Endothelial cell (in vitro differentiated cells): ENCODE measurements around the gene KRTAP4-4. TPM values are rescaled to one million over a fixed set of nuclear protein-coding genes. Genes with fewer than 3 reads are reported as not detected.
"Not testable (repeated sequence)": the region's sequence is repeated elsewhere in the genome, so short reads cannot be mapped to it uniquely, and the experiment has no call there.

Experiments used
- DNase-seq: peaks from one replicate; pipeline ENCODE4 v3.0.0; 2021; ENCODE audit warnings: low spot score
- H3K27ac Mint-ChIP-seq: one replicate; pipeline ENCODE4 v1.8.0; 2021; ENCODE audit warnings: mixed read lengths, inconsistent platforms; ENCODE audit not compliant: unreplicated experiment
- H3K27me3 Mint-ChIP-seq: one replicate; pipeline ENCODE4 v1.8.0; 2021; ENCODE audit warnings: mild to moderate bottlenecking, moderate library complexity, mixed read lengths, inconsistent platforms; ENCODE audit not compliant: unreplicated experiment
- H3K36me3 Mint-ChIP-seq: one replicate; pipeline ENCODE4 v1.8.0; 2021; ENCODE audit warnings: mild to moderate bottlenecking, low read depth, mixed read lengths, inconsistent platforms; ENCODE audit not compliant: unreplicated experiment
- H3K4me1 Mint-ChIP-seq: one replicate; pipeline ENCODE4 v1.8.0; 2021; ENCODE audit warnings: mild to moderate bottlenecking, mixed read lengths, inconsistent platforms; ENCODE audit not compliant: unreplicated experiment
- H3K4me3 Mint-ChIP-seq: one replicate; pipeline ENCODE4 v1.8.0; 2021; ENCODE audit warnings: mild to moderate bottlenecking, mixed read lengths, inconsistent platforms; ENCODE audit not compliant: unreplicated experiment
- H3K9me3 Mint-ChIP-seq: one replicate; pipeline ENCODE4 v1.8.0; 2021; ENCODE audit warnings: mixed read lengths, inconsistent platforms; ENCODE audit not compliant: unreplicated experiment
- CTCF ChIP-seq: fragments of 200-600 bp; sonication (generic); IDR thresholded peaks from one replicate; pipeline ENCODE4 v1.5.0; 2021; ENCODE audit warnings: antibody characterized with exemption; ENCODE audit not compliant: unreplicated experiment
- total RNA-seq: library from RNA; stranded (reverse); fragmentation: NEBNext Ultra II Directional; extraction: Animal tissue kit (Norgen Biotek cat#: 25700); gene quantifications from one replicate; pipeline ENCODE4 v1.2.1, GENCODE V29; 2021; ENCODE audit not compliant: unreplicated experiment

The KRTAP4-4 gene
- total RNA-seq, 1 donor from 2014 or later = not detected

DNA sequence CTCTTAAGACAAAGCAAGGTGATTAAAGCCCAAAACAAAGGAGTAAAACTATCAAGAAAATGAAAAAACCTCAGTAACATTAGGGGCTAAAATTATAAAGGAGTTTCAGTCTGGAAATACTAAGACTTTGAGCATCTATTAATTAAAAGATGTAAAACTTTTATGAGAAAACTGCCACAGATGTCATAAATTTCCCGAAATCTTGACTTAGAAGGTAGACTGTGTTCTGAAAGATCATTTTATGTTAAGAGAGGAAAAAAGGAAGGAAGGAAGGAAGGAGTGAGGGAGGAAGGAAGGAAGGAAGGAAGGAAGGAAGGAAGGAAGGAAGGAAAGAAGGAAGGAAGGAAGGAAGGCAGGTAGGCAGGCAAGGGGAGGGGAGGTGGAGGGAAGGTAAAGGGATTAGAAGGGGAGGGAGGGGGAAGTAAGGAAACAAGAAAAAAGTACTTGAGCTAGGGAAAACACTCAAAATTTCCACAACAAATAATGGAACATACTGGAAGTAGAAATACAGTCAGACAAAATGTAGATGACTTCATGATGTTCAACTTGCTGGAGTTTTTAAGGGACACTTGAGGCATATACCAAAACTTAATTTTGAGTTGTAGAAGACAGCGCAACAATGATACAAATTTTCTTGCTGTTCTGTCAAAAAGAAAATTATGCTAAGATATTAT lies 12.9 kb downstream of the KRTAP4-4 start:
- H3K27ac Mint-ChIP-seq = no peak overlapping the region
- TF ChIP-seq CTCF = no peak
- H3K4me1 Mint-ChIP-seq = peaks cover 7% of the 10 kb centered on the region
- H3K27me3 Mint-ChIP-seq = peaks cover 3% of the 10 kb centered on the region
- H3K4me3 Mint-ChIP-seq = no peak overlapping the region
- no peak for DNase-seq
- peaks cover 7% of the 10 kb centered on the region for H3K9me3 Mint-ChIP-seq
- H3K36me3 Mint-ChIP-seq = peaks cover 13% of the 10 kb centered on the region

- TF ChIP-seq CTCF = no peak
- DNase-seq = no peak
- H3K36me3 Mint-ChIP-seq = peaks cover 13% of the 10 kb centered on the region
- no peak overlapping the region for H3K4me3 Mint-ChIP-seq
- H3K27ac Mint-ChIP-seq = no peak overlapping the region
- peaks cover 3% of the 10 kb centered on the region for H3K27me3 Mint-ChIP-seq
- H3K4me1 Mint-ChIP-seq = peaks cover 7% of the 10 kb centered on the region
- peaks cover 11% of the 10 kb centered on the region for H3K9me3 Mint-ChIP-seq
These were observed 15.3 kb downstream of the KRTAP4-4 start for GRCh38 chr17:41145261-41145660.

GRCh38 chr17:41144846-41145245 lies 15.7 kb downstream of the KRTAP4-4 start:
- no peak for DNase-seq
- peaks cover 13% of the 10 kb centered on the region for H3K36me3 Mint-ChIP-seq
- no peak overlapping the region for H3K4me3 Mint-ChIP-seq
- no peak for TF ChIP-seq CTCF
- H3K27me3 Mint-ChIP-seq = peaks cover 3% of the 10 kb centered on the region
- H3K27ac Mint-ChIP-seq = no peak overlapping the region
- peaks cover 11% of the 10 kb centered on the region for H3K9me3 Mint-ChIP-seq
- peaks cover 7% of the 10 kb centered on the region for H3K4me1 Mint-ChIP-seq

DNA sequence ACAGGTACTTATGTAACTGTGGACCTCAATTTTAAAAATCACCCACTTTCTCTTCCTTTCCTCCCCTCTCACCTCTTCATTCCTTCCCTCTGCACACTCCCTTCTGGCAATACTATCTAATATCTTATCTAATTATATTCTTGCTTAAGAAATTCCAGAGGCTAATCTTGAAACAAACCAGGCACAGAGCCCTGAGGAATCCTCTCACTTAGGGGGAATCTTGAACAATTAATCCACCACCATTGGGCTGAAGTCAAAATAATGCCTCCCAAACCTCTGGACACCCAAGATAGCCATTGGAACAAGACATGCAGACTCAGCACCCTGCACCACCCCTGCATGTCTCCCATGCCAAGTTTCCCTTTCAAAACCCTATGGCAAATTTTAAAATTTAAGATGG lies 19.2 kb downstream of the KRTAP4-4 start:
- no peak overlapping the region for H3K4me3 Mint-ChIP-seq
- no peak overlapping the region for H3K27ac Mint-ChIP-seq
- peaks cover 6% of the 10 kb centered on the region for H3K4me1 Mint-ChIP-seq
- no peak for DNase-seq
- TF ChIP-seq CTCF = no peak
- H3K9me3 Mint-ChIP-seq = peaks cover 15% of the 10 kb centered on the region
- peaks cover 17% of the 10 kb centered on the region for H3K36me3 Mint-ChIP-seq
- H3K27me3 Mint-ChIP-seq = peaks cover 3% of the 10 kb centered on the region

DNA sequence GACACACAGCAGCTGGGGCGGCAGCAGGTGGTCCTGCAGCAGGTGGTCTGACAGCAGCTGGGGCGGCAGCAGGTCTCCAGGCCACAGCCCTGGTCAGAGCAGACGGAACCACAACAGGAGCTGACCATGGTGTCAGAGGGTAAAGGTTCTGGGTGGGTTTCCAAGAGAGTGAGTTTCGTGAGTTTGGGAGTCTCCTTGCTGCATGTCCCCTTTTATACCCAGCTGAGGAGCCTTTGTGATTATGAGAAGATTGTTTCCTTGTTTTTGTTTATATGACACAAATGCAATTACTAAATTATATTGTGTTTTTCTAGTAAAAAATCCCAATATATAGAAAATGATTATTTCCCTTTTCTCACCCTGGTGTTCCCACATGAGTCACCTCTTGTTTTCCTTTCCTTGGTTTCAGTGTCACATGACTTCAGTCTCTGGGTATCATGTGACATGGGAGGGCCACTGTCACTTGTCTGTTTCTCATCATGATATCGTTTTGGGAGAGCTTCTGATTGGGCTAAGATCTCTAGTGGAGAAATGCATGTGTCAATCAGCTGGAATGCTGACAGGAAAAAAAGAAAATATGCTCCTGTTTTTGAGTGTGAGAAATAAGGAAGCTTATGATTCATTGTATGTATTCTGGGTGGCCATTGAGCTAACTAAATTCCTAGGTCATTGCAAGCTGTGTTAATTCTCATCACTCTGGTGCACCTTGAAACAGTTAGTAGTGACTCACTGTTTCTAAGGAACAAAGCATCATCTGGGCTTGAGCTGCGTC lies 20.0 kb downstream of the KRTAP4-4 start, which contains the start of gene KRTAP4-6:
Gene KRTAP4-6, minus strand, starts transcription at position 185 of the 772 bp plus-strand sequence. Its CDS starts 57 bp downstream, at position 128.
- Mint-ChIP-seq H3K36me3 (peaks cover 17% of the 10 kb centered on the region), H3K4me1 (no peaks in the 10 kb centered on the region), H3K27ac (peak within 1 kb of the TSS; percentile 9), H3K4me3 (no peak within 1 kb of the TSS), H3K9me3 (peaks cover 15% of the 10 kb centered on the region), H3K27me3 (peaks cover 3% of the 10 kb centered on the region)
- DNase-seq = no peak
- no peak for TF ChIP-seq CTCF

GRCh38 chr17:41139865-41140264 lies 20.7 kb downstream of the KRTAP4-4 start:
- Mint-ChIP-seq H3K9me3 (peaks cover 15% of the 10 kb centered on the region), H3K36me3 (peaks cover 17% of the 10 kb centered on the region), H3K27ac (peak overlapping the region; percentile 9)
- H3K4me1 Mint-ChIP-seq, DNase-seq, H3K4me3 Mint-ChIP-seq, H3K27me3 Mint-ChIP-seq: not testable (repeated sequence)
